Fibroblast of the conjunctiva (primary cell): Measurements from ENCODE around the gene GALNT9.
"Not testable (repeated sequence)": the region's sequence is repeated elsewhere in the genome, so short reads cannot be mapped to it uniquely, and the experiment has no call there.

Source experiments
- DNase-seq: peaks from one replicate; pipeline ENCODE4 v3.0.0-alpha.2; 2010; ENCODE audit warnings: low read depth

The GALNT9 gene

GRCh38 chr12:132278401-132279183 is 50.8 kb downstream of the GALNT9 start:
- DNase-seq, result no peak

- no peak for DNase-seq
Measured at GRCh38 chr12:132277949-132278348, 51.4 kb downstream of the GALNT9 start.

GRCh38 chr12:132277374-132277941 is 51.9 kb downstream of the GALNT9 start:
- DNase-seq, result no peak

GRCh38 chr12:132276827-132277373 is 52.5 kb downstream of the GALNT9 start:
- no peak for DNase-seq

- no peak for DNase-seq
Measured at GRCh38 chr12:132276066-132276826, 53.1 kb downstream of the GALNT9 start.

- no peak for DNase-seq
Measured at GRCh38 chr12:132275631-132276030, 53.8 kb downstream of the GALNT9 start.

- DNase-seq, result no peak
Measured at GRCh38 chr12:132275110-132275531, 54.3 kb downstream of the GALNT9 start.

GRCh38 chr12:132273992-132274334 is 55.4 kb downstream of the GALNT9 start:
- no peak for DNase-seq

- no peak for DNase-seq
Measured at GRCh38 chr12:132272711-132273110, 56.7 kb downstream of the GALNT9 start.

GRCh38 chr12:132271755-132272092 is 57.7 kb downstream of the GALNT9 start:
- DNase-seq, result no peak

GRCh38 chr12:132270969-132271754 is 58.2 kb downstream of the GALNT9 start:
- no peak for DNase-seq

- DNase-seq, result no peak
Measured at GRCh38 chr12:132270516-132270915, 58.9 kb downstream of the GALNT9 start.

- DNase-seq, result no peak
Measured at GRCh38 chr12:132269271-132269968, 60.0 kb downstream of the GALNT9 start.

- no peak for DNase-seq
Measured at GRCh38 chr12:132268674-132269073, 60.7 kb downstream of the GALNT9 start.

- no peak for DNase-seq
Measured at GRCh38 chr12:132267873-132268272, 61.5 kb downstream of the GALNT9 start.

- DNase-seq, result no peak
Measured at GRCh38 chr12:132266802-132267201, 62.6 kb downstream of the GALNT9 start.

GRCh38 chr12:132266370-132266769 is 63.0 kb downstream of the GALNT9 start:
- DNase-seq, result no peak

- not testable (repeated sequence) for DNase-seq
Measured at GRCh38 chr12:132265822-132266221, 63.6 kb downstream of the GALNT9 start.

- DNase-seq, result no peak
Measured at GRCh38 chr12:132265056-132265800, 64.2 kb downstream of the GALNT9 start.

- no peak for DNase-seq
Measured at GRCh38 chr12:132264086-132265010, 65.0 kb downstream of the GALNT9 start.
